WTC11 (cell line): ENCODE data around the gene TRMT112.

Experiments
- CBFB ChIP-seq: sonication (generic); formaldehyde crosslinking; IDR thresholded peaks from 2 replicates; pipeline ENCODE4 v1.8.1; 2022; ENCODE audit warnings: mild to moderate bottlenecking, low read depth, missing genetic modification reagents
- CTCF ChIP-seq: fragments of 200-600 bp; IDR thresholded peaks from 2 replicates; pipeline ENCODE4 v1.8.0; 2022; ENCODE audit warnings: antibody characterized with exemption
- NR3C1 ChIP-seq: sonication (generic); formaldehyde crosslinking; conservative IDR thresholded peaks from 2 replicates; pipeline ENCODE4 v1.8.1; 2023; ENCODE audit warnings: low read depth, mild to moderate bottlenecking, missing genetic modification reagents
- RELA ChIP-seq: sonication (generic); formaldehyde crosslinking; IDR thresholded peaks from 2 replicates; pipeline ENCODE4 v1.8.1; 2022; ENCODE audit warnings: missing genetic modification reagents, mild to moderate bottlenecking, borderline replicate concordance
- SMAD3 ChIP-seq: sonication (generic); formaldehyde crosslinking; IDR thresholded peaks from 2 replicates; pipeline ENCODE4 v1.8.0; 2022; ENCODE audit warnings: missing genetic modification reagents, mild to moderate bottlenecking, borderline replicate concordance
- TF ChIP-seq, protein P1 (sequence below): sonication (generic); formaldehyde crosslinking; conservative IDR thresholded peaks from 2 replicates; pipeline ENCODE4 v1.8.1; 2023; ENCODE audit warnings: mild to moderate bottlenecking, low read depth, missing genetic modification reagents, moderate library complexity

- no peak for TF ChIP-seq NR3C1 (CRISPR knock-in tag)
- TF ChIP-seq SMAD3 (CRISPR knock-in tag), result no peak
- TF ChIP-seq, protein P1, sequence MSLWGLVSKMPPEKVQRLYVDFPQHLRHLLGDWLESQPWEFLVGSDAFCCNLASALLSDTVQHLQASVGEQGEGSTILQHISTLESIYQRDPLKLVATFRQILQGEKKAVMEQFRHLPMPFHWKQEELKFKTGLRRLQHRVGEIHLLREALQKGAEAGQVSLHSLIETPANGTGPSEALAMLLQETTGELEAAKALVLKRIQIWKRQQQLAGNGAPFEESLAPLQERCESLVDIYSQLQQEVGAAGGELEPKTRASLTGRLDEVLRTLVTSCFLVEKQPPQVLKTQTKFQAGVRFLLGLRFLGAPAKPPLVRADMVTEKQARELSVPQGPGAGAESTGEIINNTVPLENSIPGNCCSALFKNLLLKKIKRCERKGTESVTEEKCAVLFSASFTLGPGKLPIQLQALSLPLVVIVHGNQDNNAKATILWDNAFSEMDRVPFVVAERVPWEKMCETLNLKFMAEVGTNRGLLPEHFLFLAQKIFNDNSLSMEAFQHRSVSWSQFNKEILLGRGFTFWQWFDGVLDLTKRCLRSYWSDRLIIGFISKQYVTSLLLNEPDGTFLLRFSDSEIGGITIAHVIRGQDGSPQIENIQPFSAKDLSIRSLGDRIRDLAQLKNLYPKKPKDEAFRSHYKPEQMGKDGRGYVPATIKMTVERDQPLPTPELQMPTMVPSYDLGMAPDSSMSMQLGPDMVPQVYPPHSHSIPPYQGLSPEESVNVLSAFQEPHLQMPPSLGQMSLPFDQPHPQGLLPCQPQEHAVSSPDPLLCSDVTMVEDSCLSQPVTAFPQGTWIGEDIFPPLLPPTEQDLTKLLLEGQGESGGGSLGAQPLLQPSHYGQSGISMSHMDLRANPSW, result no peak
- no peak for TF ChIP-seq CTCF
- TF ChIP-seq CBFB (CRISPR knock-in tag), result no peak
- TF ChIP-seq RELA (CRISPR knock-in tag), result no peak
These were observed 3.2 kb upstream of the TRMT112 start for GRCh38 chr11:64320556-64320955.
